Superior temporal gyrus (tissue), 1 donor: ENCODE results near the gene ZNF358.

Experiments
- DNase-seq: peaks from one replicate; pipeline ENCODE4 v3.0.0-alpha.2; 2016; ENCODE audit errors: extremely low spot score

The ZNF358 gene

DNA sequence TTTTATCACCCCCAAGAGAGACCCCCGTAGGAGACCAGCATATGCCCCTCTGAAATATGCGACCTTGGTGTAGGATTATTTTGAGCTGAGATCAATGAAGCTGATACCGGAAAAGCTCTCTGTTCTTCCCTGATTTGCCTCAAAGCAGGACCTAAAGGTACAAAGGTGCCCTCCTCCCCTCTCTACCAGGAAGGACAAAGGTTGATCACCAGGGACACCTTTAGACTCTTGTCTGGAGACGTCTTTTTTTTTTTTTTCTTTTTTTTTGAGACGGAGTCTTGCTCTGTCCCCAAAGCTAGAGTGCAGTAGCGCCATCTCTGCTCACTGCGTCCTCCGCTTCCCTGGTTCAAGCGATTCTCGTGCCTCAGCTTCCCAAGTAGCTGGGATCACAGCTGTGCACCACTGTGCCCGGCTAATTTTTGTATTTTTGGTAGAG, 26.3 kb upstream of the ZNF358 start:
- DNase-seq, result no peak

DNA sequence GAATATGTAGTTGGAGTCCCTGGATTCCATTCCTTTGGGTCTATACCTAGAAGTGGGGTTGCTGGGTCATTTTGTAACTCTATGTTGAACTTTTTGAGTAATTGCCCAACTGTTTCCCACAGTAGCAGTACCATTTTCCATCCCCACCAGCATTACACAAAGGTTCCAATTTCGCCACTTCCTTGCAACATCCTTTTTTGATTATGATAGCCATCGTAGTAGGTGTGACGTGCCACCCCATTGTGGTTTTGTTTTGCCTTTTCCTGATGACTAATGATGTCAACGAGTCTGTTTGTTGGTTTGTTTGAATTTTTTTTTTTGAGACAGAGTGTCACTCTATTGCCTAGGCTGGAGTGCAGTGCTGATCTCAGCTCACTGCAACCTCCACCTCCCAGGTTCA, 23.8 kb upstream of the ZNF358 start:
- no peak for DNase-seq

DNA sequence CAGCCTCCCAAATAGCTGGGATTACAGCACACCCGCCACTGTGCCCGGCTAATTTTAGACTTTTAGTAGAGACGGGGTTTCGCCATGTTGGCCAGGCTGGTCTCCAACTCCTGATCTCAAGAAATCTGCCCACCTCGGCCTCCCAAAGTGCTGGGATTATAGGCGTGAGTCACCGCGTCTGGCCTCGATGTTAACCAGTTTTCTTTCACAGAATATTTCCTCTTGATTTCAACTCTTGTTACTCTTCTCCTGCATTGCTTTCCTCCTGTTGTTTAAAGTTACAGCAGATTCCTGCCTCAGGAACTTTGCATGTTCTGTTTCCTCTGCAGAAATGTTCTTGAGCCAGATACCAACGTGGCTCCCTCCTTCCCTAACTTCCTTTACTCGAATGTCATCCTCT, 23.3 kb upstream of the ZNF358 start:
- DNase-seq, result no peak

DNA sequence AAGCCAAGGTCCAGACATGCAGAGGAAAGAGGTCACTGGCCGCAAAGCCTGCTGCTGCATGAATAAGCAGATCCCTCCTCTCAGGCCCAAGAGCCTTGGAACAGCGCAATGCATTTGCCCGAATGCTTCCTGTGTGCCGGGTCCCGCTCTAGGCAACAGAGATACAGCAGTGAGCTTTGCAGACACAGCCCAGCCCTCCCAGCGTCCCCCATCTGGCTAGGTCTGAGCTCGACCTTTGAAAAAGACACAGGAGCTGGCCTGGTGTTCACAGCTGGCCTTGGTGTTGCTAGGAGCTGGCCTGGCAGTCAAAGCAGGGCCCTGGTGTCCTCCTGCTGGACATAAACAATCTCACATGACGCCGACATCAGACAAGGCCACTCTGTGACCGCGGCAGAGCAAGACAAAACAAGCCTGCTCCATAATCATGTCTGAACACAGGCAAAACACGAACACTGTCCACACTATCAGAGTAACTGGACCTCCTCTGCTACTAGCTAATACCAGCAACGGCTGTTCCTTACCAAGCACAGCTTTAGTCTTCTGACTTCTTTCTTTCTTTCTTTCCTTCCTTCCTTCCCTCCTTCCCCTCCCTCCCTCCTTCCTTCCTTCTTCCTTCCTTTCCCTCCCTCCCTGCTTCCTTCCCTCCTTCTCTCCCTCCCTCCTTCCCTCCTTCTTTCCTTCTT, 21.3 kb upstream of the ZNF358 start:
- DNase-seq, result peak; percentile 93

DNA sequence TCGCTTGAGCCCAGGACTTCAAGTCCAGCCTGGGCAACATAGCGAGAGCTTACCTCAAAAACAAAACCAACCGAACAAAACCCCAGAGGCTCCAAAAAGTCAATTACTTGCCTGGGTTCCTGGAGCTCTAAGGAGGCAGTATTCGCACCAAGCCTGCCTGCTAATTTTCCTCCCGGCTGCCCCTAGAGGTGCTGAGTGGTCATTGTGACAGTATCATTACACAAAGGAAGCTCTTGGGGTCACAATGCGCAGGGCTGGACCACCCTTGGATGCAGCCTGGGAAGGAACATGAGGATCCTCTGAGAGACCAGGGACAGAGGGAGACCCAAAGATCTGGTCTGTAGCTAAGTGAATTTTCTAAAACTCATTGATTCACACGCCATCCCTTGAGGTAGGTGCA, 18.6 kb upstream of the ZNF358 start:
- DNase-seq, result peak; percentile 47

DNA sequence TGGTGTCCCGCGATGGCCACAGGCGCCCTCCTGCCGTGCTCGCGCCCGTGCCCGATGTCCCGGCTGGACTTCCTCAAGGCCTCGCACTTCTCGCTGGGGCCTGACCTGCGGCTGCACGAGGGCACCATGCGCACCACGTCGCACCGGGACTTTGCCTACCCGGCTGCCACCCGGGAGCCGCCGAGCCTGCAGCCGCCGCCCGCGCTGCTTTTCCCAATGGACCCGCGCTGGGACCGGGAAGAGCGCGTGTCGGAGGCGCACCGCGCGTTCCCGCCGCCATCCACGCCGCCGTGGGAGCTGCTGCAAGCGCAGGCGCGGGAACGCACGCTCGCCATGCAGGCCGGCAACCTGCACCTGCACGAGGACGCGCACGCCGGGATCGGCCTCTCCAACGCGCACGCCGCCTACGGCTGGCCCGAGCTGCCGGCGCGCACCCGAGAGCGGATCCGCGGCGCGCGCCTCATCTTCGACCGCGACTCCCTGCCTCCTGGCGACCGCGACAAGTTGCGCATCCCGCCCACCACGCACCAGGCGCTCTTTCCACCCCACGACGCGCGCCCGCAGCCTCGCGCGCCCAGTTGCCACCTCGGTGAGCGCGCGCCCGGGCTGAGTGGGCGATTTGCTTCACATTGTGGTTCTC, 15.0 kb upstream of the ZNF358 start:
- peak; percentile 80 for DNase-seq

DNA sequence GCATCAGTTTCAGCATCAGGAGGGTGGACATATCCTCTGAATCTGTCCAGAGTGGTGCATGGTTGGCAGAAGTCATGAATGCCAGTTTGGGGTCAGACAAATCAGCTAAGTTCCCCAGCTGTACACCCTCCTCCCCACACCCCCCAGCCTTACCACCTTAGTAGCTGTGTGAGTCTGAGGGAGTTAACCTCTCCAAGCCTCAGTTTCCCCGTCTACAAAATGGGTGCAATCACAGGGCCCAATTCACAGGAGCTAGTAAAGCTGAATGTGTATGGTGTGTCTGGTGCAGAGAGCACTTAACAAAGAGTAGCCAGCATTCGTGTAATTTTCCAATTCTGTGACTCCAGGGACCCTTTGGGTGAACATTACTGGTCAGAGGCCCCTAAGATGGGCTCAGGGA, 13.4 kb upstream of the ZNF358 start:
- no peak for DNase-seq

DNA sequence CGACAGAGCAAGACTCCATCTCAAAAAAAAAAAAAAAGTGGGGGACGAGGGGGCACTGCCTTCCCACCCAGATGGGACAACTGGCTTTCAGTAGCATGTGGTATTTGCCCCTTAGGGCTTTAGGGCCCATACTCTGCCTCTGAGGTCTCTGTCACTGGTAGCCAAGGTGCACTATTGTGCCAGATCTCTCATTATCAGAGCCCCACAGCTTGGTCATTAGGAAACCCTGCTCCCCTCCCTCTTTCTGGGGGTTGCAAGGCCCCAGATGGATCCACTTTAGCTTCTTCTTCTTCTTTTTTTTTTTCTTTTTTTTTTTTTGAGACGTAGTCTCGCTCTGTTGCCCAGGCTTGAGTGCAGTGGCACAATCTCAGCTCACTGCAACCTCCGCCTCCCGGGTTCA, 11.2 kb upstream of the ZNF358 start:
- DNase-seq, result no peak

DNA sequence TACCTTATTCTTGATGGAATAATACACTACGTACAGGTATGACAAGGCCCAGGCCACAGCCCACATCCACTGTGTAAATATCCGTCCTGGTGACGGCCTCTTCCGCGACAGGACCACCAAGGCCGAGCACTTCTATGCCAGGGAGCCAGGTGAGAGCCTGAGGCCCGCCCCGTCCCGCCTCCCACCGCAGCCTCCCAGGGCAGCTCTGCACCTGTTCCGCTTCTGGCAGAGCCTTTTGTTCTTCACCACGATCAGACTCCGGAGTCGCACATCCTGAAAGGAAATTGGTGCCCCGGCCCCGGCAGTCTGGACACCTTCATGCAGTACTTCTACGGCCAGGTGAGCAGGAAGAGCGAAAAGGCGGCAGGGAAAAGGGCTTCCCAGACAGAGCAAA, 10.6 kb upstream of the ZNF358 start:
- no peak for DNase-seq

DNA sequence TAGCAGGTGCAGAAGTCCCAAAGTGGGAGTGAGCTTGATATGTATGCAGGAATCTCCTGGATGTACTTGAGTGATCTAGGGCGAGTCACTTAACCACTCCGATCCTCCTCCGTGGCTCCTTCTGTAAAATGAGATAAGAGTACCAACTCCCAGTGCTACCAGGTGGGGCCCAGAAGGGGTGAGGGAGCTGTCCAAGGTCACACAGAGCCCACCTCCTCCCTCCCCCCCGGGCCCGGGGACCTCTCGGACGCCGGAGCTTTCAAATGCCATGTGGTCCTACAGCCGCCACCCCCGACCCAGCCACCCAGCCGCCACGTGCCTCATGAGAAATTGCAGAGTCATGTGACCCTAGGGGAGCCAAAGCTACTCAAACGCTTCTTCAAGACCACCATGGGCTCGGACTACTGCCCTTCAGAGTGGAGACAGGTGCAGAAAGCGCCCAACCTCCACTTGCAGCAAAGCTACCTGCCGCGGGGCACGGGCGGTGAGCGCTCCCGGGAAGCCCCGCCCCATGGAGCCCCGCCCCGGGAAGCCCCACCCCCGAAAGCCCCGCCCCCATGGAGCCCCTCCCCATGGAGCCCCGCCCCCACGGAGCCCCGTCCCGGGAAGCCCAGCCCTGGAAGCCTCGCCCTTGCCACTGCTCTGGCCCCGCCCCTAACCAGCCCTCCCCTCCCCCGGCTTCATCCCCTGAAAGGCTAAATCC, 10.1 kb upstream of the ZNF358 start:
- no peak for DNase-seq

DNA sequence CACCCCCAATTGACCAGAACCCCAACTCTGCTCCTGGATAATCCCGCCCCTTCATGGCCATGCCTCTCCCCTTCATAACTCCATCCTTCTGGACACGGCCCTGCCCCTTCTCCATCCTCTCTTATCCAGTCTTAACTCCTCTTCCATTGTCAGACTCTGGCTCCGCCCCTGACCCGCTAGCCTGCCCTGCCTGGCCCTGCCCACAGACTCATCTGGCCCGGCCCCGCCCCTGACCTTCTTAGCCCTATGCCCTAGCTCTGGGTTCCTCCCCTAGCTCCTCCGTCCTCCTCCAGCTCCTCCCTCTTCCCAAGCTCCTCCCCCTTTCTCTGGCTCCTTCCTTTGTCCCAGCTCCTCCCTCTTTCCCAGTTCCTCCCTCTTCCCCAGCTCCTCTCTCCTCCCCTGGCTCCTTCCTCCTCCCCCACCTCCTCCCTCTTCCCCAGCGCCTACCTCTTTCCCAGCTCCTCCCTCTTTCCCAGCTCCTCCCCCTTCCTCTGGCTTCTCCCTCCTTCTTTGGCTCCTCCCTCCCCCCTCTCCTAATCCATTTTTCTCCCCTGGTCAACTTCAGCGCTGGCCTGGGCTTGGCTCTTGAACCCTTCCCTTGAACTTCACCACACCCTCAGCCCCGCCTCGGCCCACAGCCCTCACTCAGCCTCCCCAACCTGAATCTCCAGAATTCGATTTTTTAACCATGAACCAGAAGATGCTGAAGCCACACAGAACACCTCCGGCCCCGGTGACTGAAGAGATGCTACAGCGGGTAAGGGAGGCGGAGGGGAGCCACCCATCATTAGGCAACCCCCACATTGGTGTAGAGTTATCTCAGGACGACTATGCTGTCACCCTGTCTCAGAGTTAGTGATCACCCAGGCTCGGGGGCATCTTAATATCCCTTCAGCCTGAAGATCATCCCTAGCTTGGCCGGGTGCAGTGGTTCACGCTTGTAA, 9.2 kb upstream of the ZNF358 start:
- DNase-seq, result no peak

DNA sequence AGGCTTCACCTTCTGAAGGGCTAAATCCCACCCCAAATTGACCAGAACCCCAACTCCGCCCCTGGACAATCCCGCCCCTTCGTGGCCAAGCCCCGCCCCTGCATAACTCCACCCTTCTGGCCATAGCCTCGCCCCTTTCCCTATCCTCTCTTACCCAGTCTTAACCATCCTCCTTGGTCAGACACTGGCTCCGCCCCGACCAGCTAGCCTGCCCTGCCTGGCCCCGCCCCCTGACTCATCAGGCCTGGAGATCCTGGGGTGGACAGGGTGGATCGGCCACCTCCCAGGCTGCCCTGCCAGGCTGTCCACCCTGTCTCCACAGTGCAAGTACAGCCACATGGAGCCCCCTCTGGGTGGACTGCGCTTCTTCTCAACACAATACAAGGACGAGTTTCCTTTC, 8.0 kb upstream of the ZNF358 start:
- DNase-seq, result no peak

DNA sequence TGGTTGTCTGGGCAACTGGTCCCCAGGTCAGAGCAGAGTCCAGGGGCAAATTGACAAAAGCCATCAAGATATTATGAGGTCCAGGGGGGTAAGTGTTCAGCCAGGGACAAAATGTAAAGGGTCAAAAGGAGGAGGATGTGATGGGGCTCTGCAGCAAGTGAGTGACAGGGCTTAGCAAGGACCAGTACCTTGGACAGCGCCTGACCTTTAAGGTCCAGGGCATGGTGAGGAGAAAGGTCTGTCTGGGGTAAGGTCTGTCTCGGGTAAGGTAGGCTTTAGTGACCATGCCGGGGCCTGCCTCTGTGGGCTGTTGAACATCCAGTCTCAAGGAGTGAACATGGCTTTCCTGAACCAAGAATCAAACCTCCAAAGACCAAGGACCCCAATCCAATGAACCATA, 6.3 kb upstream of the ZNF358 start:
- no peak for DNase-seq

DNA sequence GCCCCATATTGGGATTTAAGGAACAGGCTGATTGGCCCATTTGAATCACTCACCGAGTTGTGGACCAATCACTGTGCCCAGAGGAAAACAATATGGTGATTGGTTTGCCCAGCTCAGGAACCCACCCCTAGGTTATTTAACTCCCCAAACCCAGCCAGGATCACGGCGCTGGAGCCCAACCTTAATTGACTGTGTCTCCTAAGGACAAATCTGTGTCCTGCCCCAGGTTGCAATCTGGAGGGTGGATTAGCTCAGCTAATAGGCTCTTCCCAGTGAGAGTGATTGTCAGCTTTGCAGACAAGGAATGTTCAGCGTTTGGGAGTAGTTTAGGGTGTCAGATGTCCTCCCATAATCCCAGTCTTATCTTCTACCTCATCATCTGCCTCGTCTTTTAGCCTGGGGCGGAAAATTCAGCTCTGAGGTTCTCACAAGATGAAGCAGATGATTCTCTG, 3.5 kb upstream of the ZNF358 start:
- DNase-seq, result no peak

DNA sequence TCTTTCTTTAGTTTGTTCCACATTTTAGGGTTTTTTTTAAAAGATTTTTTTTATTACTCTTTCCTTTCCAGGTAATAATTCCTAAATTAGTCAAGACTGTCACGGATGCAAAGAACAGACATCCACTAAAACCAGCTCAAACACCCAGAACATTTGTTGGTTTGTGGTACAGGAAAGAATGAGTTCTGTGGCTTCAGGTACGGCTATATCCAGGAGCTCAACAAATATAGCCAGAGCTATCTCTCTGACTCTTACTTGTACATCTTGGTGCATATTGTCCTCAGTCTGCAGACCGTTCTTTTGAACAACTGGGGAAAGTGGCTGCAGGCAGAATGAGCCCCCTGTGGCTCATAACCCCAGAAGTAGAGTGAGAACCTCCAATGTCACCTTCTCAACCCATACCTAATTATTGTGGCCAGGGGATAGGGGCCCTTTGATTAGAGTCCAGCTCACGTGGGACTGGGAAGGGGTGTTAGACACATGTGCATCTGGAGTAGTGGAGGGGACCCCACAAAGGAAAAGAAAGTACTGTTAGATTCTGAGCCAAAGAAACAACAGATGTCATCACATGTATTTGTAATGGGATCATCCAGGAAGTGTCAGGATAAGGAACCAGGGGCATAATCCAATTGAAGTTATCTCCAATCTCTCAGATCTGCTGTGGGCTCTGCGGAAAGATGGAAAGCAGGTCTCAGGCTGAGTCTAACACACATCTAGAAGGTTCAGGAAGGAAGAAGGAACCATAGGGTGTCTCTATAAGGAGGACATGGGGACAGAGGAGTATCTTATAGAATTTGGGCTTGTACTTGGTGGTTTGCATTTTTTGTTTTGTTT, 1.9 kb upstream of the ZNF358 start:
- no peak for DNase-seq

DNA sequence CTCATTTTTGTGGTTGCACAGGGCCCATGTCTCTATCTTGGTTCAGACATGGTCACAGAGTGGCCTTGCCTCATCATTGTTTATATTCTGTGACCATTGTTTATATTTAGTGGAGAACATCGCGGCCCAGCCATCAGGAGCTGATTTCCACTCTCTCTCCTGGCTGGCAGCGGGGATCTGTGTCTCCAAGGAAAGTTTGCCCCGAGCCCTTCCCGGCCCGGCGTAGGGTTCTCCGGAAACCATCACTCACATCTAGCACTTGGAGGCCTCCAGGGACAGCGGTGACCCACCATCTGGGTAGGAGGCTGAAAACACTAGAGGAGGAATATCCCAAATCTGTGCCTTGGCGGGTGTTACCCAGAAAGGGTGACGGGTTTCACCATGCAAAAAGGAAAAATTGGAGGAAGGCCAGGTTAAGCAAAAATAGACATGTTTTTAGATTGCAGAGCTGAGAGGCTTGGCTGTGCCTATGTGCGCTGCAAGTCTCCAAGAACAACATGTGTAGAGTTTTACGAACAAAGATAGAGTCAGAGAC, 726 bp upstream of the ZNF358 start:
- peak; percentile 71 for DNase-seq

DNA sequence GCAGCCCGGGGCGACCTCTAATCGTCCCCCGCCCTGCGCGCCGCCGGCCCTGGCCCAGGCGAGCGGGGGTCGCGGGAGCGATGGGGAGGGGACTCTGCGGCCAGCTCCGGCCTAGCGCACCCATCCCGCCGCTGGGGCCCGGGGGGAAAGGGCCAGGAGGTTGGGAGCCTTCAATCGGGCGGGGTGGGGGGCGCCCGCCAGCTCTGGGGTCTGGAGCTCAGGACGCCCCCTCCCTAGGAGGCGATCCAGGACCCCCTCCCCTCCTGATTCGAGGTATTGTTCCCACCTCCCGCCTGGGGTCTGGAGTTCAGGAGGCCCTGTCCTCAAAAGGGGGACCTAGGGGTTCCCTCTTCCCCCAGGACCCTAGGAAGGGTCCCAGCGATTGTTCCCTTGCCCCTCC, 430 bp downstream of the ZNF358 start:
- no peak for DNase-seq

DNA sequence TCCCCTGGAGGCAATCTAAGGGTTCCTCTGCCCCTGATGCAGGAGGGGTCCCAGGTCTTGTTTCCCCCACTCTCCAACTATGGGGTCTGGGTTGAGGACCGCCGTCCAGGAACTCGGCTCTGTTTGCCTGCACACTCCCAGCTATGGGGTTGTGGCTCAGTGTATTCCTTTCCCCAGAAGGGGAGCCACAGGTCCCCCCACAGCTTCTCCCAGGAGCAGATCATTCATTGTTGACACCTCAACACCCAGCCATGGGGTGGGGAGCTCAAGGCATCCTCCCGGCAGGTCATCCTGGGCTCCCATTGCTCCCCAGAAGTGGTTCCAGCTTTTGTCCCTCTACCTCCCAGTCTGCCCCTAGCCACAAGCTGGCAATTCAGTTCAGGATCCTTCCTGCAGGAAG, 975 bp downstream of the ZNF358 start:
- no peak for DNase-seq

DNA sequence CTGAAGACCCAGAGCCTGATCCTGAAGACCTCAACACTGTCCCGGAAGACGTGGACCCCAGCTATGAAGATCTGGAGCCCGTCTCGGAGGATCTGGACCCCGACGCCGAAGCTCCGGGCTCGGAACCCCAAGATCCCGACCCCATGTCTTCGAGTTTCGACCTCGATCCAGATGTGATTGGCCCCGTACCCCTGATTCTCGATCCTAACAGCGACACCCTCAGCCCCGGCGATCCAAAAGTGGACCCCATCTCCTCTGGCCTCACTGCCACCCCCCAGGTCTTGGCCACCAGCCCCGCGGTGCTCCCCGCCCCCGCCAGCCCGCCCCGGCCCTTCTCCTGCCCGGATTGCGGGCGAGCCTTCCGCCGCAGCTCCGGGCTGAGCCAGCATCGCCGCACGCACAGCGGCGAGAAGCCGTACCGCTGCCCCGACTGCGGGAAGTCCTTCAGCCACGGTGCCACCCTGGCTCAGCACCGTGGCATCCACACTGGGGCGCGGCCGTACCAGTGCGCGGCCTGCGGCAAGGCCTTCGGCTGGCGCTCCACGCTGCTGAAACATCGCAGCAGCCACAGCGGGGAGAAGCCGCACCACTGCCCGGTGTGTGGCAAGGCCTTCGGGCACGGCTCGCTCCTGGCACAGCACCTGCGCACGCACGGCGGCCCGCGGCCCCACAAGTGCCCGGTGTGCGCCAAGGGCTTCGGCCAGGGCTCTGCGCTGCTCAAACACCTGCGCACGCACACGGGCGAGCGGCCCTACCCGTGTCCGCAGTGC, 3.6 kb downstream of the ZNF358 start:
- no peak for DNase-seq
